ENCODE data around the gene MRPL51.

MRPL51 gene

DNA sequence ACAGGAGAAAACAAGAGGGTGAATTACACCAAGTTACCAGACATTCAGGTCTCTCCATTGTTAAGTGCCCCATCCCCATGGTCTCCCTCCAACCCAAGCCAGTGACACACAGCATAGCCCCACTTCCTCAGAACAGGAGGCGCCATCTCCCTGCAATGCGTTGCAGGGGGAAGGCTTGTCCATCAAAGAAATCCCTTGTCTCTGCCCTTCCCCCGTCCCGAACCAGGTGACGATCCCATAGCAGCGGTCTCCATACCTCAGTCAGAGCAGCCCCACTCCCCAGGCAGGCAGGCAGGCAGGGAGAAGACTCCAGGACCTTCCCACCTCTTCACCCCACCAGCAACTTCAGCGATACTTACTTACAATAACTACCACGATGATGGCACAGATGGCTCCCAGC lies 28.5 kb downstream of the MRPL51 start:
- no peak for FAIRE-seq
- DNase-seq (ENCODE audit: extremely low spot score, insufficient read length, low read depth): no peak

- DNase-seq (ENCODE audit: extremely low spot score, insufficient read length, low read depth) (no peak), FAIRE-seq (no peak)
Observed at GRCh38 chr12:6463858-6464257, 29.2 kb downstream of the MRPL51 start.

- DNase-seq (ENCODE audit: extremely low spot score, insufficient read length, low read depth) (no peak), FAIRE-seq (no peak)
Observed at GRCh38 chr12:6463216-6463615, 29.8 kb downstream of the MRPL51 start.

GRCh38 chr12:6462234-6462995 lies 30.6 kb downstream of the MRPL51 start:
- DNase-seq (ENCODE audit: extremely low spot score, insufficient read length, low read depth): no peak
- FAIRE-seq: no peak

GRCh38 chr12:6461401-6462233 lies 31.4 kb downstream of the MRPL51 start:
- DNase-seq (ENCODE audit: extremely low spot score, insufficient read length, low read depth): peak; percentile 77
- peak; percentile 100 for FAIRE-seq

GRCh38 chr12:6460751-6461371 lies 32.2 kb downstream of the MRPL51 start:
- no peak for DNase-seq (ENCODE audit: extremely low spot score, insufficient read length, low read depth)
- FAIRE-seq: no peak

DNA sequence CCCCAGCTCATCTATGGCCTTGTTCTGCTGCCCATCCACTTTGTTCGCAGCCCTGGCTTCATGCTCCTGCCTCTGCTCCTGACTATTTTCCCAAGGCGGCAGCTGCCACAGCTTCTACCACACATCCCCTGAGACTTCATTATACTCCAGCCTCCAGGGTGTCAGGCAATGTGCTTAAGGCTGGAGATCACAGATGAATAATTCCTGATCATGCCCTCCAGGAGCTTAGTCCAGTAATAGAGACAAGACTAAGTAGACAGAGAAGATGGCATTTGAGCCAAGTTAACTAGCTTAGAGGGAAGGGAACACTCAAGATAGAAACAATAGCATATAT lies 34.1 kb downstream of the MRPL51 start:
- FAIRE-seq (no peak), DNase-seq (ENCODE audit: extremely low spot score, insufficient read length, low read depth) (no peak)

GRCh38 chr12:6458281-6459003 lies 34.6 kb downstream of the MRPL51 start:
- DNase-seq (ENCODE audit: extremely low spot score, insufficient read length, low read depth) (no peak), FAIRE-seq (no peak)

- DNase-seq (ENCODE audit: extremely low spot score, insufficient read length, low read depth): no peak
- no peak for FAIRE-seq
Observed at GRCh38 chr12:6457220-6457945, 35.7 kb downstream of the MRPL51 start.

GRCh38 chr12:6452944-6453630 lies 40.0 kb downstream of the MRPL51 start:
- DNase-seq (ENCODE audit: extremely low spot score, insufficient read length, low read depth): no peak

DNA sequence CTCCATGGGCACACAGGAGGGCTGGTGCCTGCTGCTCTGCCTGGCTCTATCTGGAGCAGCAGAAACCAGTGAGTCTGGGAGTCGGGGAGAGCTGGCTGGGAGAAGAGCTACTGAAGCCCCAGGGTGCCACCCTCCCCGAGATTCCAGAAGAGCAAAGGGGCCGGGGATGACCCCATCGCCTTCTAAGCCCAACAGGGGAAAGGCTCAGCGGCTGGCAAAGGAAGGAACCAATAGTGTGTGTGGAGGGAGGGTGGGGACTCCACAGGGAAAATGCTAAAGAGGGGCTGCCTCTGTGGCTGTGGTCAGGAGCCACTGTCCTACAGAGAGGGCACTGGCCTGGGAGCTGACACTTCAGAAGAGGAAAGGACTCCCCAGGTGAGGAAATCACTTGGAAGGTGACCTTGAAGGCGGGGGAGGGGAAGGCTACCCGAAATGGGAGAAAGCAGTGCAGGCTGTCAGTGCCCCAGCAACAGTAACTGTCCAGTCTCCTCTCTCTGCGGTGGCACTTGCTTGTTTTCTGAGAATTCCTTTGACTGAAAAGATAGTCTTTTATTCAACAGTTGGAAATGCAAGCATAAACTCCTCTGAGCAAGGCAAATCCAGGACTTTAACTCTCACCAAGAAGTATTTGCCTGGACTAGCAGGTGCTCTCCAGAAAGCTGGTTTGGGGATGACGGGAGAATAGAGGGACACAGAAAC lies 40.7 kb downstream of the MRPL51 start:
- DNase-seq (ENCODE audit: extremely low spot score, insufficient read length, low read depth): no peak
- FAIRE-seq: peak; percentile 76

More at GRCh38 chr12:6452944-6453630, 40.0 kb downstream of the MRPL51 start:
- FAIRE-seq: no peak

DNA sequence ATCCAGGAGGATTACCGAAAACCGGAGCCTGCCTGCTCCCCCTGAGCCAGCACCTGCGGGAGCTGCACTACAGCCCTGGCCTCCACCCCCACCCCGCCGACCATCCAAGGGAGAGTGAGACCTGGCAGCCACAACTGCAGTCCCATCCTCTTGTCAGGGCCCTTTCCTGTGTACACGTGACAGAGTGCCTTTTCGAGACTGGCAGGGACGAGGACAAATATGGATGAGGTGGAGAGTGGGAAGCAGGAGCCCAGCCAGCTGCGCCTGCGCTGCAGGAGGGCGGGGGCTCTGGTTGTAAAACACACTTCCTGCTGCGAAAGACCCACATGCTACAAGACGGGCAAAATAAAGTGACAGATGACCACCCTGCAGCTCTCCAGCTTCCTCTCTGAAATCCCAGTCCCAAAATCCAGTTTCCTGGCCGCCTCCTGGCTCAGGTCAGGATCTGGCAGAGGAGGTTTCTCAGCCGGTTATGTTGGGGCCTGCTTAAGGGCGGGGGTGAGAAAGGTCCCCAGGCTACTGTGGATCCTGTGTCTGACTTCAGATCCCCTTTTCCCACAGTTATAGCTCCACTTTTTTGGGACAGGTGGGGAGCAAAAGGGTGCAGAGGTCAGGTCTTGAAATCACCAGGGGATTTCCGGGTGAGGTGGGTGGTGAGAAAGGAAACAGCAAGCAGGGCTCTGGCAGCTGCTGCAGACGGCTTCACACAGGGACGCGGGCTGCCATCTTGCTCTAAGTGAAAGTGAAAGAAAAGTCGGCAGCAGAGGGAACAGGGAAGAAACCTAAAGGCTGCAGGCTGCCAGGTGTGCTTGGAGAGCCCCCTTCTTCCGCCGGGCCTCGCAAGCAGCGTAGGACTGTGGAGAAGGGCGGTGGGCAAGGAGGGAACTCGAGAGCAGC lies 41.5 kb downstream of the MRPL51 start, which contains the start of gene TAPBPL:
Gene TAPBPL (plus strand): TSS at position 695 of the 897 bp plus-strand sequence. CDS start 207 bp downstream, outside the sequence.
- FAIRE-seq (peak; percentile 96), DNase-seq (ENCODE audit: extremely low spot score, insufficient read length, low read depth) (peak; percentile 65)

DNA sequence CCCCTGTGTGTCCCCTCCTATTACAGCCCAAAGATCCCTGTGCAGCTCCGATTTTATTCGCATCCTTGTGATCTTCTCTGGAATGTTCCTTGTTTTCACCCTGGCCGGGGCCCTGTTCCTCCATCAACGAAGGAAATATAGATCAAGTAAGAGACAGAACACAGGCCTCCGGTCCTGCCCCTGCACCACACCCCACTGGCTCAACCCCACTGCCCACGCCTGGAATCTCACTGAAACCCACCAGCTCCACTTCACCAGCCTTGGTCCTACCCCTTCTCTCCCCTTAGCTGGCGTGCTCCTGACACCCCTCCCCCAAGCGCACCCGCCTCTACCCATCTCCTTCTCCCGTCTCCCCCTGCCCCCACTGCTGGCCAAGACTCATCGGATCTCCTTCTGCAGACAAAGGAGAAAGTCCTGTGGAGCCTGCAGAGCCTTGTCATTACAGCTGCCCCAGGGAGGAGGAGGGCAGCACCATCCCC lies 42.2 kb downstream of the MRPL51 start:
- FAIRE-seq (no peak), DNase-seq (ENCODE audit: extremely low spot score, insufficient read length, low read depth) (no peak)

DNA sequence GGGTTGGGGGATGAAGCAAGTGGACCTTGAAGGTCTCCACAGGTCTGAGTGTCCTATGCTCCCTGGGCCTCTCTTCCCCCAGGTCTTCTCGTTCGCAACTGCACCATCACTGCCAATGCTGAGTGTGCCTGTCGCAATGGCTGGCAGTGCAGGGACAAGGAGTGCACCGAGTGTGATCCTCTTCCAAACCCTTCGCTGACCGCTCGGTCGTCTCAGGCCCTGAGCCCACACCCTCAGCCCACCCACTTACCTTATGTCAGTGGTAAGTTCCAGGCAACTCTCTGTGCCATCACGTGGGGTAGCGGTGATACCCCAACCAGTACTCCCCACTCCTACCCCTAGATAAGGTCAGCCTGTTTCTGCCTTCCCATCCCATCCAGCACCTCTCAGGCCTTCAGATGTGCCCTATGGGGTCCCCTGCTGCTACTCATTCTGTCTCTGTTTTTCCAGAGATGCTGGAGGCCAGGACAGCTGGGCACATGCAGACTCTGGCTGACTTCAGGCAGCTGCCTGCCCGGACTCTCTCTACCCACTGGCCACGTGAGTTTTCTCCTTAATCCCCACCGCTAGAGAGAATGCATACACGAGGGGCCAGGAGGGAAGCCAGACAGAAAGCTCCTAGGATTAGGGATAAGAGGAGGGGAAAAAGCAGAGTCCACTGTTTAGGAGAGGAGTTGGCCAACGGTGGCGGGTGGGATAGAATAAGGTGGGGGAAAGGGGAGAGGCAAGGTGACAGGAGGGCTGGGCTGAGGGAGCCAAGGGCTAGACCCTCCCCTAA lies 42.8 kb downstream of the MRPL51 start:
- no peak for FAIRE-seq
- no peak for DNase-seq (ENCODE audit: extremely low spot score, insufficient read length, low read depth)

- DNase-seq (ENCODE audit: extremely low spot score, insufficient read length, low read depth) (no peak), FAIRE-seq (peak; percentile 83)
Observed at GRCh38 chr12:6444704-6445688, 48.1 kb downstream of the MRPL51 start, which contains the start of gene CD27. CD27 (plus strand) TSS chr12:6444955; CDS start chr12:6445096, 141 bp downstream.

Data from GM18507 (cell line).